Amygdala (tissue), 56 donors: Measurements from ENCODE around the gene RAB3B.
A peak's percentile ranks its signal among the peaks of the same experiment; 100 is the strongest.
"Not testable (repeated sequence)": the region's sequence is repeated elsewhere in the genome, so short reads cannot be mapped to it uniquely, and the experiment has no call there.

Source experiments
- DNase-seq, 56 donors: peaks; one replicate each; lab custom pipeline; 2025; lab: John Stamatoyannopoulos, UW

RAB3B gene

DNA sequence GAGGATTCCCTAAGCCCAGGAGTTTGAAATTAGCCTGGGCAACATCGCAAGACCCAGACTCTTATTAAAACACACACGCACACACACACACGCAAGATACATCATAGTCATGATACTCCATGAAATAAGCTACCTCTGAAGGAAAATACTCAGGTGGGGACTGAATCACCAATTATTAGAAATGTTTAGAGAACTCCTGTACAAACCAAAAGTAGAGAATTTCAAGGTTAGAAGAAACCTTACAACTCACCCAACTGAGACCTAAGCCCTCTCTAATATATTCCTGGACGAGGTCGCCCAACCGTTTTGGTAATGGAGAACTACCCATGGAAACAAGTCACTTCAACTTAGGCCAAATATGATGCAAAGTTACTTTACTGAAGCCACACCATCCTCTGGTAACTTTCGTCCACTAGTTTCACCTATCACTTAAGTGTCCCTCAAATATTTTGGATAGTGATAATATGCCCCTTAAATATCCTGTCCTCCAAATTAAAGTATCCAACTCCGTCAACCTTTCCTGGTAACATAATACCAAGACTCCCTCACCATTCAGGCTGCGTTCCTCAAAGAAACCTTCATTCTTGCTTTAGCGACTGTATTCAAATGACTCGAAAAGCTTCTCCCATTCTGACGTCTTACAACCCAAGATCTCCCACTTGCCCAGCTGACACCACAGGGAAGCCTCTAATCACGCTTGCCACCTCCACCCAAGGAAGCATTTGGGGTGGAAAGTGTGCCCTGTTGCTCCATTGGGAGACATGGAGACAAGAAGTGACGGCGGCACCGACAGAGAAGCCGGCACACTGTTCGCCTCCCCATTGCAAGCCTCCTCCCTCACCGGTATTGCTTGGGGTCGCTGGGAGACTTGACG lies 112.8 kb downstream of the RAB3B start:
- DNase-seq: peak in 18 of 56 donors; percentile 7 to 59 (median 32)

DNA sequence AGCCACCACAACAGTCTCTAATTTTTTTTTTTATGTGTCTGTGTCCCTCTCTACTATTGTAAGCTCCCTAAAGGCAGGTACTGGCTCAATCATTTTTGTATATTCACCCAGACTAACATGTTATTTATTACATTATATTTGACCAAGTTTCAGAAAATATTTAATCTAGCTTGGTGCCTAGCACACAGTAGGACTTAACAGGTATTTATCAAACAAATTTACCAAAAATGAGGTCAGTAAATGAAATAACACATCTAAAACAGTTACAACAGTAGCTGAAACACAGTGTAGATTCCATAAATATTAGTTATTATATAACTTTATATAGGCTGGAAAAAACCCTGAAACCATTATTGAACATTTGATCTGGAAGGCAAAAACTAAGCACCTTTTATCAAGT lies 114.7 kb downstream of the RAB3B start:
- DNase-seq: no peak

DNA sequence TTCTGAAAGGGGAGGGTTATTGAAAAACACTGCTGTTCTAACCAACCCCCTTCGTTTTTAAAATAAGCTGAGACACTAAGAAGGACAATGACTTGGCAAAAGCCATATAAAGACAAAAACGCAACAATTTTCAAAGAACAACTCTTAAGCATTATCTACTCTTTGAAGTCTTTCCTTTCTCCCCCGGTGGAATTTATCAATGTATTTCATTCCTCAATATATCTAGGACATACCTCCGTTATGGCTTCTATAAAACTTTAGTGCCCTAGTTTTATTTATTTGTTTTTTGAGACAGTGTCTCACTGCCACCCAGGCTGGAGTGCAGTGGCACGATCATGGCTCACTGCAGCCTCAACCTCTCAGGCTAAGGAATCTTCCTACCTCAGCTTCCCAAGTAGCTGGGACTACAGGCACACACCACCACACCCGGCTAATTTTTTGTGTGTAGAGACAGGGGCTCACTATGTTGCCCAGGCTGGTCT lies 115.2 kb downstream of the RAB3B start:
- DNase-seq: no peak

DNA sequence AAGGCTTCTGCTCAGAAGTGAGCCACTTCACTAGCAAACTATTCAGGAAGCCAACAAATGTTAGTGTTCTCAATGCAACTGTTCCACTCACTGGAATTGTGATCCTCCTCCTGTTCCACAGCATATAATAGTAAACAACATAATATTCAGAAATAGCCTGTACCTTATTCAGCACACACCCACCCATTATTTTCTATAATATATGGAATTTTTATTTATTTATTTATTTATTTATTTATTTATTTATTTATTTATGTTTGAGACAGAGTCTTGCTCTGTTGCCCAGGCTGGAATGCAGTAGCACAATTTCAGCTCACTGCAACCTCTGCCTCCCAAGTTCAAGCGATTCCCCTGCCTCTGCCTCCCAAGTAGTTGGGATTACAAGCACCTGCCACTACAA lies 117.2 kb downstream of the RAB3B start:
- DNase-seq: not testable (repeated sequence)

DNA sequence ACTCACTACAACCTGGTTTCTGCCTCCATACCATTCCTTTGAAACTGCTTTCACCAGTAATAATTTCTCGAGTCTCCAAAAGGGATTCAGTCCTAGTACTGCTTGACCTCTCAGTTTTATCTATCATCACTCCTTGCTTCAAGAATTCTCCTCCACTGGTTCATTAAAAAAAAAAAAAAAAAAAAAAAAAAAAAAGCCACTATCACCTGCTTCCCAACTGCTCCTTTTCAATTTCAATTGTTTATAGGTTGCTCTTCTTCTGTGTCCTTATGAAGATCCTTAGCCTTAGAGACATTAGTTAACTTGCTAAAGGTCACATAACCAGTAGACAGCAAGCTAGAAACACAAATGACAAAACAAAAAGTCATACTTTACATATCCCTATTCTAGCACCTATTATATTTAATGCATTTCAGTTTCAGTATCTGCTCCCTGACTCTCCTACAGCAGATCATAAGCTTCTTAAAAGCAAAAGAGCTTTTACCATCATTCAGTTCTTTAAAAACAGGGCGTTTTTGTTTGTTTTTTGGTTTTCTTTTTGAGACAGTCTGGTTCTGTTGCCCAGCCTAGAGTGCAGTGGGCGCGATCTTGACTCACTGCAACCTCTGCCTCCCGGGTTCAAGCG lies 119.0 kb downstream of the RAB3B start:
- DNase-seq: no peak

DNA sequence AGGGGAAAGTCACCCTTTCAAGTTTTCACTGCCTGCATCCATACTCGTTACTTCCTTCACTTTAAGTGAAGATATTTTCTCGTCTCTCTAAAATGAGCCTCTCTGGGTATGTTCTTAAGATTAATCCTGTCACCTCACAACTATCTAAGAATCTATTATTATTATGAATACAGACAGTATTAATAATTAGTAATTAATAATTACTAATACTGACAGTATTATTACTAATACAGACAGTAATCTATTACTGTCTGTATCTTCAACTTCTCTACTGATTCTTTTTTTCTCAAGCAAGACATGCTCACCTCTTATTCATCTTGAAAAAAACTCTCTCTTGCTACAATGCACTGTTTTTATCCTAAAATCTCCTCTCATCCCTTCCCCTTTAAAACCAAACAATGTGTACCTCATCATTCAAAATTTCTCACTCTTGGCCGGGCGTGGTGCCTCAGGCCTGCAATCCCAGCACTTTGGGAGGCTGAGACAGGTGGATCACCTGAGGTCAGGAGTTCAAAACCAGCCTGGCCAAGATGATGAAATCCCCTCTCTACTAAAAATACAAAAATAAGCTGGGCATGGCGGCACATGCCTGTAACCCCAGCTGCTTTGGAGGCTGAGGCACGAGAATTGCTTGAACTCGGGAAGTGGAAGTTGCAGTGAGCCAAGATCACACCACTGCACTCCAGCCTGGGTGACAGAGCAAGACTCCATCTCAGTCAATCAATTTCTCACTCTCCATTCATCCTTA lies 119.7 kb downstream of the RAB3B start:
- no peak for DNase-seq

DNA sequence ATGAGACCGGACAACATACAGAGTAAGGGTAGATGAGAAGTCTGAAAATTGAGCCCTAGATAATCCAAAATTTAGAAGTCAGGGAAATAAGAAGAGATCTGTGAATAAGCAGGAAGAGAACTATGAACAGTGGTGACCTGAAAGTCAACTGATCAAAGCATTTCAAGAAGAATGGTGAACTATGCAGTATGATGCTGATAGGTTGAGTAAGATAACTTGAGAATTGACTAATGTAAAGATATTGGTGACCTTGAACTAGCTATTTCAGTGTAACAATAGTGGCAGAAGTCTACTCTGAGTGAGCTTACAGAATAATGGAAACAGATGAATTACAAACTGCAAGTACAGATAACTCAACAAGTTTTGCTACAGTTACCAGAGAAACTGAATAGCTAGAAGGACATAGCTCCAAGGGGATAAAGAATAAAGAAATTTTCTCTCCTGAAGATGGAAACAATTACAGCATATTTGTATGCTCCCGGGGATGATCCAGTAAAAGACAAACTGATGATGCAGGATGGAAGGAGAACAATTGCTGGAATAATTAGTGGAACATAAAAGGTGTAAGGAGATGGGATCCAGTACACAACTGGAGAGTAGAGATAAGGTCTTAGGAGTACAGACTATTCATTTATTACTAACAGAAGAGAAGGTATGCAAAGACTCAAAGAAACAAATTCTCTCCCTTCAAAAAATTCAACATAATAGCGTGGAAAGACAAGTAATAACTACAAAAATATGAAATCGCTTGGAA lies 122.8 kb downstream of the RAB3B start:
- DNase-seq: no peak

DNA sequence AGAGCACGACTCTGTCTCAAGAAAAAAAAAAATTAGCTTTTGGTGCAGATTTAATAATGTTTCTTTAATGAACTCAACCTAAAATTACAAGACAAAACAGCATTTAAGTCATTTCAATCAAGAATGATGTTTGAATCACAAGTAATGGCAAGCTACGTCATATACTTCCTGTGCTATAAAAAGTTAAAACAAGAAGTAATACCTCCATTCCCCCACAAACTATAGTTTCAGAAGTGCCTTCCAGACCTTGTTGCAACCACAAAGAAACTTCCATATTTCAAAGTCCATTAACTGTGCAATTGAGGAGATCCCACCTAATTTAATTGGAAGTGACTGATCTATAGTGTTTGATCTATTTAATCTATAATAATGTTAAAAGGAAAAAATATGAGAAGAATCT lies 127.1 kb downstream of the RAB3B start:
- no peak for DNase-seq

DNA sequence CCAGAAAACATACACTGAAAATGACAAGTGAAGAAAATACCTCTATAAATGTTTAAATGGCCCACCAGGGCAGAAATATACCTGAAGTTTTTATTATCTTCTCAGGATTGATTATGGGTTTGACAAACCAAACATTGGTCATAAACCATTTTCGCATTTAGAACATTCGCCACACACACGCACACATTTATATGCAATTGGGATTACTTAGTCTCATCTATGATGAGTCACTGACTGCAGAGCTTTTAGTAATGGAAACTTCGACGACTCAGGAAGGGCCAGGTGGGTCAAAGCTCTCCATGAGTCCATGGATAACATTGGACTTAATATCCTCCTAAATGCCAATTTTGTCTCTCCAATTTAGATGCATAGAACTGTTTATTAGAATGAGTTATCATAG lies 128.8 kb downstream of the RAB3B start:
- DNase-seq: no peak

DNA sequence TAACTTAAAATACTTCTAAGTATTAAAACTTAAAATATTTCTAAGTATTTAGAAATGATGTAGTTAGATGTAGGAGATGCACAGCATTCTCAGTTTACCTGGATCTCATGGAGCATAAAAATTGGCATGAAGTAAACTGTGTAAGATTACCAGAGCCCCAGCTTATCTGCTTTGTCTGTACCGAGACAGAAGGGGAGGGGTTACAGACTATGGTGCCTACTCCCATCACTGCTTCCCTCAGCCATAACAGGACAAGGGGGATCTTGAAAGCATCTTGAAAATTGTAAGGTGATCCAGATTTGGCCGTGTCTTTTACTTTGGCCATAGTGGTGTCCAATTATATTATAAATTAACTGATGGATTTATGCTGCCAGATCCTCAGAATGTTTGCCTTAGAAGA lies 130.8 kb downstream of the RAB3B start:
- DNase-seq: no peak

DNA sequence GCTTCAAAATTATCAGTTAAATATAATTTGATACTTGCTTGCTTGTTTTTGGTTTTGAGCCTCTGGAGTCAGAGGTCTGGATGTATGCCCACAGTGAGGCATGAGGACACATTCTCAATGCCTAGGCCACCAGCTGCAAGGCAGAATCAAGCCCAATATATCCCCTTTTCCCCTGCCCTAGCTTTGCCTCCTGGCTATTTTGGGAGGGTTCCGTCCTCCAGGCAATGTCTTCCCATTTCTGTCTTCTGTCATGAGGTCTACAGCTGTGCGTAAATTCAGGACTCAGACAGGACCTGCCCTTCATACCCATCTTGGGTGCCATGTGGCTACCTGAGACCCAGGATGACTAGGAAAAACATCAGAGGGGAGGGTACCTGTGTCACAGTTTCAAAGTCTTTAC lies 131.2 kb downstream of the RAB3B start:
- DNase-seq: no peak

DNA sequence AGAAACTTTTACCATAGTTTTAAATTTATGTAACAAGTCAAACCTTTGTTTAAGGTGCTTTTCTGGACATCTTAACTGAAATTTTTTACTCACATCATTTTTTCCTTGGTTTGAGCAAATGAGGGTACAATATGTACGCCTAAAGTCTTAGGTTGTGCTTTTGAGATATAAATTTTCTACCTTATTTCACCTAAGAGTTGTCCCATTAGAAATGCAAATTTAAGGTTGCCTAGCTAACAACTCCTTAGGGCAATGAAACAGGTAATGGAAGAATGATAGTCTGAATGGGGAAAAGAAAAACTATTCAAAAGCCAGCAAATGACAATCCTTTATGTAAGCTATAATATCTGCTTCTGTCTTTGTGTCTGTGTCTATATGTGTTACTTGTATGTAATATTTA lies 131.6 kb downstream of the RAB3B start:
- DNase-seq: no peak
